ENCODE data around the gene TSEN2.

Gene TSEN2

GRCh38 chr3:12557473-12558100 lies 73.3 kb downstream of the TSEN2 start:
- DNase-seq = no peak

- DNase-seq = no peak
Measured at GRCh38 chr3:12558706-12559105, 74.4 kb downstream of the TSEN2 start.

- DNase-seq = no peak
Measured at GRCh38 chr3:12559520-12559919, 75.2 kb downstream of the TSEN2 start.

GRCh38 chr3:12560505-12561190 lies 76.4 kb downstream of the TSEN2 start:
- DNase-seq = no peak

GRCh38 chr3:12561397-12561796 lies 77.1 kb downstream of the TSEN2 start:
- DNase-seq = no peak

- DNase-seq = no peak
Measured at GRCh38 chr3:12562451-12562850, 78.2 kb downstream of the TSEN2 start.

- DNase-seq = no peak
Measured at GRCh38 chr3:12566976-12567375, 82.7 kb downstream of the TSEN2 start.

- DNase-seq = no peak
Measured at GRCh38 chr3:12568747-12569146, 84.5 kb downstream of the TSEN2 start.

- no peak for DNase-seq
Measured at GRCh38 chr3:12569836-12570235, 85.6 kb downstream of the TSEN2 start.

GRCh38 chr3:12571986-12572385 lies 87.7 kb downstream of the TSEN2 start:
- no peak for DNase-seq

GRCh38 chr3:12574131-12574530 lies 89.9 kb downstream of the TSEN2 start:
- no peak for DNase-seq

- DNase-seq = no peak
Measured at GRCh38 chr3:12574661-12575060, 90.4 kb downstream of the TSEN2 start.

- no peak for DNase-seq
Measured at GRCh38 chr3:12577379-12577778, 93.1 kb downstream of the TSEN2 start.

- no peak for DNase-seq
Measured at GRCh38 chr3:12578742-12579141, 94.5 kb downstream of the TSEN2 start.

GRCh38 chr3:12579456-12579855 lies 95.2 kb downstream of the TSEN2 start:
- no peak for DNase-seq

GRCh38 chr3:12579905-12580304 lies 95.6 kb downstream of the TSEN2 start:
- no peak for DNase-seq

GRCh38 chr3:12582730-12583129 lies 98.5 kb downstream of the TSEN2 start:
- DNase-seq = no peak
